Progenitor cell of endocrine pancreas (in vitro differentiated cells): ENCODE results near the gene SRRM4. TPM values are rescaled to one million over a fixed set of nuclear protein-coding genes. Genes with fewer than 3 reads are reported as not detected.

ENCODE experiments used
- DNase-seq: peaks from one replicate; pipeline ENCODE4 v3.0.0; 2021; ENCODE audit warnings: low spot score; ENCODE audit not compliant: unreplicated experiment
- H3K27ac Mint-ChIP-seq: 2 replicates; pipeline ENCODE4 v1.8.0; 2021; ENCODE audit warnings: mild to moderate bottlenecking, moderate library complexity, mixed read lengths
- H3K27me3 Mint-ChIP-seq: 2 replicates; pipeline ENCODE4 v1.8.0; 2021; ENCODE audit warnings: mixed read lengths
- H3K36me3 Mint-ChIP-seq: 2 replicates; pipeline ENCODE4 v1.8.0; 2022; ENCODE audit warnings: mixed read lengths; ENCODE audit not compliant: insufficient read depth
- H3K4me1 Mint-ChIP-seq: 2 replicates; pipeline ENCODE4 v1.8.0; 2021; ENCODE audit warnings: low read depth, mixed read lengths
- H3K4me3 Mint-ChIP-seq: 2 replicates; pipeline ENCODE4 v1.8.0; 2021; ENCODE audit warnings: low read depth, mild to moderate bottlenecking, moderate library complexity, mixed read lengths
- H3K9me3 Mint-ChIP-seq: 2 replicates; pipeline ENCODE4 v1.8.0; 2021; ENCODE audit warnings: low read depth, mixed read lengths
- CTCF ChIP-seq: fragments of 200-600 bp; sonication (generic); IDR thresholded peaks from one replicate; pipeline ENCODE4 v1.5.0; 2021; ENCODE audit warnings: antibody characterized with exemption, mild to moderate bottlenecking; ENCODE audit not compliant: unreplicated experiment
- total RNA-seq: library from RNA; stranded (reverse); gene quantifications from 2 replicates; pipeline ENCODE4 v1.2.1, GENCODE V29; 2021

SRRM4 gene
- total RNA-seq, 1 donor from 2014 or later, result 2.4 TPM

- Mint-ChIP-seq H3K9me3 (no peaks in the 10 kb centered on the region), H3K36me3 (no peaks in the 10 kb centered on the region), H3K4me3 (no peak overlapping the region), H3K4me1 (peaks cover 44% of the 10 kb centered on the region), H3K27me3 (no peaks in the 10 kb centered on the region), H3K27ac (no peak overlapping the region)
- no peak for TF ChIP-seq CTCF
- no peak for DNase-seq
Observed at GRCh38 chr12:119167902-119168301, 186.6 kb downstream of the SRRM4 start.

DNA sequence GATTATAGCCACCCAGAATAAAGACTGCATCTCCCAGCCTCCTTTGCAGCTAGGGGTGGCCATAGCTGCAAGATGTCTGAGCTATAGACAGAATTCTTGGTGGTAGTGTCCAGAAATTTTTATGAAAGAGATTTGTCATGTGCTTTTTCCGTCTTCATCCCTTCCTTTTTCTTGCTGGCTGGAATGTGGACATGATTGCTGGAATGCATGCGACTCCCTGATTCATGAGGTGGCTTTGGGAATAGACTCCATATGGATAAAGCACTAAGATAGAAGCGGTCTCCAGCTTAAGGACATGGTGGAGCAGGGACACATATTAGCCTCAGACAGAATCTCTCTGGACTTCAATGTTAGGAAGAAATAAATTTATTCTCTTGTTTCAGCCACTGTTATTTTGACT lies 187.4 kb downstream of the SRRM4 start:
- peaks cover 46% of the 10 kb centered on the region for H3K4me1 Mint-ChIP-seq

DNA sequence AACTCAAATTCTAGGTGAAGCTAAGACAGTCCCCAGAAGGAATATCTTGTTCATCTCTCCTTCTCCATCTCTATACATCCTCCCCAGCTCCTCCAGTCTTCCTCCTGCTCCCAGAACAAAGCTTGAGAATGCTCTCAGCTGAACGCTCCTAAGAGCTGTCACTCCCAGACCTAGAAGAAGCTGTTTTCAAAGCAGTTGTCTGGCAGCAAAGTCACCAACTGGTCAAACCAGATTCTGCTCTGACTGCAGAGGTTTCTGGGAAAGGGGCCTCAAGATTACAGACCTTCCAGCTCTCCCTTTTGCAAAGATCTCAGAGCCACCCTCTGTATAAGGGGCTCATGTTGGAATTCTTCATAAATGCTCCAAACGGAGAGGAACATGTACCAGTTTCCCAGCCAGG lies 187.8 kb downstream of the SRRM4 start:
- peak overlapping the region; percentile 14 for H3K4me3 Mint-ChIP-seq
- no peak for DNase-seq
- H3K9me3 Mint-ChIP-seq, result no peaks in the 10 kb centered on the region
- peaks cover 48% of the 10 kb centered on the region for H3K4me1 Mint-ChIP-seq
- TF ChIP-seq CTCF, result no peak
- no peaks in the 10 kb centered on the region for H3K27me3 Mint-ChIP-seq
- H3K36me3 Mint-ChIP-seq, result no peaks in the 10 kb centered on the region
- peak overlapping the region; percentile 49 for H3K27ac Mint-ChIP-seq

More for the DNA sequence above, 187.4 kb downstream of the SRRM4 start:
- no peak for TF ChIP-seq CTCF
- no peak overlapping the region for H3K27ac Mint-ChIP-seq
- H3K4me3 Mint-ChIP-seq, result no peak overlapping the region
- DNase-seq, result no peak
- H3K9me3 Mint-ChIP-seq, result no peaks in the 10 kb centered on the region
- no peaks in the 10 kb centered on the region for H3K27me3 Mint-ChIP-seq
- no peaks in the 10 kb centered on the region for H3K36me3 Mint-ChIP-seq

DNA sequence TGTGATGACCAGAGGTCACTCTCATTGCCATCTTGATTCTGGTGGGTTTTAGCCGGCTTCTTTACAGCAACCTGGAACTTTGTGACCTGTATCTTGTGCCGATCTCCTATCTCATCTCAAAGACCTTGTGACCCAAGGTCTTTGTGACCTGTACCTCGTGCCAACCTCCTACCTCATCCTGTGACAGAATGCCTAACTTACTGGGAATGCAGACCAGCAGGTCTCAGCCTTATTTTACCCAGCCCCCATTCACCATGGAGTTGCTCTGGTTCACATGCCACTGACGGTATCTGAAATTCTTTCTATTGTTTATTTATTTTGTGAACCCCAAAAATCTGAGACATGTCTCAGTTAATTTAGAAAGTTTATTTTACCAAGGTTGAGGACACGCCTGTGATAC lies 189.9 kb downstream of the SRRM4 start:
- Mint-ChIP-seq H3K4me1 (peaks cover 48% of the 10 kb centered on the region), H3K36me3 (no peaks in the 10 kb centered on the region), H3K4me3 (no peak overlapping the region), H3K27ac (peak overlapping the region; percentile 47), H3K27me3 (peaks cover 2% of the 10 kb centered on the region), H3K9me3 (no peaks in the 10 kb centered on the region)
- DNase-seq, result no peak
- no peak for TF ChIP-seq CTCF

DNA sequence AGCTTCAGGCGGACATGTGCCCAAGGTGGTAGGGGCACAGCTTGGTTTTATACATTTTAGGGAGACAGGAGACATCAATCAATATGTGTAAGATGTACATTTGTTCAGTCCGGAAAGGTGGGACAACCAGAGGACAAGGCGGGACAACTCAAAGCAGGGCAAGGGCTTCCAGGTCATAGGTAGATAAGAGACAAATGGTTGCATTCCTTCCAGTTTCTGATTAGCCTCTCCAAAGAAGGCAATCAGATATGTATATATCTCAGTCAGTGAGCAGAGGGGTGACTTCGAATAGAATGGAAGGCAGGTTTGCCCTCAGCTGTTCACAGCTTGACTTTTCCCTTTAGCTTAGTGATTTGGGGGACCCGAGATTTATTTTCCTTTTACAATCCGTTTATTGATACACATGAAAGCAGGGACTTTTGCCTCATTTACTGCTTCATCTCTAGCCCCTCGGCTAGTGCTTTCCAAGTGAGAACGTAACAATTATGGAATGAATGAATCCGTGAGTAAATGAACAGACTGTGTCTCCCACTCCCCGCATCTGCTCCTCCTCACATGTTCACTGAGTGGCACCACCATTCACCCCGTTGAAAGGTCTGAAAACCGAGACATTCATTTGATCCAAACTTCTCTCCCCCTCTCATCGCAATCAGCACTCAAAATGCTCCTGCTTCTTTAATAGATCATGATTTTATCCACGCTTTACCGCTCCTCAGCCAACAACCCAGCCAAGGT lies 190.5 kb downstream of the SRRM4 start:
- H3K4me3 Mint-ChIP-seq, result no peak overlapping the region
- TF ChIP-seq CTCF, result no peak
- no peaks in the 10 kb centered on the region for H3K36me3 Mint-ChIP-seq
- H3K9me3 Mint-ChIP-seq, result no peaks in the 10 kb centered on the region
- peaks cover 3% of the 10 kb centered on the region for H3K27me3 Mint-ChIP-seq
- peaks cover 48% of the 10 kb centered on the region for H3K4me1 Mint-ChIP-seq
- H3K27ac Mint-ChIP-seq, result peak overlapping the region; percentile 47
- DNase-seq, result no peak
